Naive thymus-derived CD4-positive, alpha-beta T cell (primary cell): Measurements from ENCODE around the gene TUBB2B. TPM values are rescaled to one million over a fixed set of nuclear protein-coding genes. Genes with fewer than 3 reads are reported as not detected.

Experiments used
- ATAC-seq: fragments of 150-1000 bp; cut with Tn5 transposase; 2 replicates; pipeline ENCODE4 v1.10.0; 2021; ENCODE audit warnings: mild to moderate bottlenecking, moderate library complexity
- CTCF ChIA-PET: fragments of 350-600 bp; sonication (Branson Sonifier 250); formaldehyde crosslinking; loops from one replicate; lab custom pipeline; 2021; ENCODE audit warnings: antibody characterized with exemption; lab: Charles Lee
- POLR2A ChIA-PET: fragments of 350-600 bp; sonication (Branson Sonifier 250); formaldehyde crosslinking; loops from one replicate; lab custom pipeline; 2021; ENCODE audit warnings: antibody characterized with exemption, inconsistent platforms; lab: Charles Lee
- DNase-seq, 9 donors: peaks; one replicate each; pipeline versions ENCODE4 v3.0.0 to v3.0.0-alpha.2; 2020 to 2022; ENCODE audit warnings: mixed read lengths in 1 of 9
- H3K27ac ChIP-seq: one replicate; pipeline ENCODE4 v1.7.0; 2013; ENCODE audit warnings: mild to moderate bottlenecking, low read depth, low read length, moderate library complexity
- H3K27me3 ChIP-seq, 2 donors: one replicate each; pipeline ENCODE4 v1.7.0; 2013; ENCODE audit warnings: low read length in 2 of 2, mild to moderate bottlenecking in 2 of 2, moderate library complexity in 2 of 2; ENCODE audit not compliant: control insufficient read depth in 2 of 2, insufficient read depth in 2 of 2
- H3K36me3 ChIP-seq, 3 experiments: 1 replicate in 2 of 3; 2 replicates in 1 of 3; pipeline ENCODE4 v1.7.0; 2013; ENCODE audit warnings: low read length in 3 of 3, mild to moderate bottlenecking in 3 of 3, moderate library complexity in 1 of 3; ENCODE audit not compliant: insufficient read depth in 3 of 3, control insufficient read depth in 2 of 3
- H3K4me1 ChIP-seq, 2 donors: one replicate each; pipeline ENCODE4 v1.7.0; 2013; ENCODE audit warnings: low read length in 2 of 2, mild to moderate bottlenecking in 2 of 2, moderate library complexity in 1 of 2; ENCODE audit not compliant: control insufficient read depth in 2 of 2, insufficient read depth in 2 of 2
- H3K4me3 ChIP-seq: 2 replicates; pipeline ENCODE4 v1.7.0; 2013; ENCODE audit warnings: mild to moderate bottlenecking, low read length
- H3K9me3 ChIP-seq, 3 experiments: 1 replicate in 2 of 3; 2 replicates in 1 of 3; pipeline ENCODE4 v1.7.0; 2013; ENCODE audit warnings: low read length in 3 of 3; ENCODE audit not compliant: control insufficient read depth in 2 of 3
- H3K27ac Mint-ChIP-seq, 9 donors: one replicate each; pipeline ENCODE4 v1.8.0; 2020 to 2022; ENCODE audit warnings: mixed read lengths in 9 of 9, mild to moderate bottlenecking in 8 of 9, moderate library complexity in 5 of 9, inconsistent platforms in 2 of 9
- H3K27me3 Mint-ChIP-seq, 5 donors: one replicate each; pipeline ENCODE4 v1.8.0; 2021 to 2022; ENCODE audit warnings: mixed read lengths in 5 of 5, mild to moderate bottlenecking in 1 of 5
- H3K36me3 Mint-ChIP-seq, 5 donors: one replicate each; pipeline ENCODE4 v1.8.0; 2020 to 2022; ENCODE audit warnings: mixed read lengths in 5 of 5, mild to moderate bottlenecking in 3 of 5, inconsistent platforms in 1 of 5
- H3K4me1 Mint-ChIP-seq, 7 donors: one replicate each; pipeline ENCODE4 v1.8.0; 2020 to 2022; ENCODE audit warnings: mixed read lengths in 7 of 7, mild to moderate bottlenecking in 3 of 7, inconsistent platforms in 1 of 7
- H3K4me3 Mint-ChIP-seq, 10 donors: one replicate each; pipeline ENCODE4 v1.8.0; 2020 to 2022; ENCODE audit warnings: mild to moderate bottlenecking in 10 of 10, mixed read lengths in 10 of 10, moderate library complexity in 6 of 10, inconsistent platforms in 2 of 10
- H3K9me3 Mint-ChIP-seq, 11 donors: one replicate each; pipeline ENCODE4 v1.8.0; 2020 to 2022; ENCODE audit warnings: mixed read lengths in 11 of 11, mild to moderate bottlenecking in 4 of 11, inconsistent platforms in 1 of 11, moderate library complexity in 1 of 11
- intact Hi-C, 2 donors: fragments of 100-400 bp; cut with micrococcal nuclease; formaldehyde crosslinking; loops; one replicate each; pipeline ENCODE4 v1.15.1; 2023
- polyA plus RNA-seq, 2 donors: library from polyadenylated mRNA; unstranded; fragments of 300-500 nt; fragmentation: Illumina TruSeq; gene quantifications; one replicate each; pipeline ENCODE4 v1.2.3, GENCODE V29; 2021
- total RNA-seq, 6 experiments: library from RNA in 5 of 6; stranded (reverse) in 5 of 6; gene quantifications; 1 replicate in 5 of 6; 2 replicates in 1 of 6; pipeline ENCODE4 v1.2.3 and lab custom pipeline; 2021 to 2026

Gene TUBB2B
- total and polyA plus RNA-seq, 7 experiments from 2014 or later, result 0.18 to 1.6 (median 0.40) TPM; not detected in 3

DNA sequence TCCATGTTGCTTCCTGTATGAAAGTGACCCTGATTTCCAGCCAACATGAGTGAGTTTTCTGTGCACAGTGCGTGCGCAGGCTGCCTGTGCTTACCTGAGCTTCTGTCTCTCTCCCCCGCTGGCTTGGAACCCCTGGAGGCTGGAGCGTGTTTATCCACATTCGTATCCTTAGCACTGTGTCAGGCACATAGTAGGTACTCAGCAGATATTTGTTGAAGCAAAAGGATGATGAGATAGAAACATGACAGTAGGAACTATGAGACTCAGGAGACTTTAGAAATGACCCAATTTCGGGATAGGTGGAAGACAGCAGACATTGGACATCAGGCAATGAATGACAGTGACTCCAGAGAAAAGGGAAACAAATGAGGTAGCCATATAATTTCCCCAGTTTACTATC lies 15.2 kb downstream of the TUBB2B start:
- no peaks in the 10 kb centered on the region for H3K9me3 ChIP-seq
- CTCF ChIA-PET, result no interaction called here
- H3K4me3 ChIP-seq, result no peak overlapping the region
- Mint-ChIP-seq H3K36me3 (no peaks in the 10 kb centered on the region), H3K27ac (no peak overlapping the region), H3K27me3 (peaks cover 30 to 49% (median 34%) of the 10 kb centered on the region in 5 donors), H3K9me3 (peaks cover 0 to 1% (median 0%) of the 10 kb centered on the region in 11 donors), H3K4me3 (no peak overlapping the region), H3K4me1 (peaks cover 0 to 16% (median 0%) of the 10 kb centered on the region in 7 donors)
- peaks cover 0 to 3% of the 10 kb centered on the region in 2 donors for H3K27me3 ChIP-seq
- ATAC-seq (no peak), DNase-seq (no peak)
- POLR2A ChIA-PET, result no interaction called here
- H3K4me1 ChIP-seq, result peaks cover 0 to 5% of the 10 kb centered on the region in 2 donors
- H3K27ac ChIP-seq, result no peak overlapping the region
- intact Hi-C loops, result no loop called here
- H3K36me3 ChIP-seq, result no peaks in the 10 kb centered on the region

DNA sequence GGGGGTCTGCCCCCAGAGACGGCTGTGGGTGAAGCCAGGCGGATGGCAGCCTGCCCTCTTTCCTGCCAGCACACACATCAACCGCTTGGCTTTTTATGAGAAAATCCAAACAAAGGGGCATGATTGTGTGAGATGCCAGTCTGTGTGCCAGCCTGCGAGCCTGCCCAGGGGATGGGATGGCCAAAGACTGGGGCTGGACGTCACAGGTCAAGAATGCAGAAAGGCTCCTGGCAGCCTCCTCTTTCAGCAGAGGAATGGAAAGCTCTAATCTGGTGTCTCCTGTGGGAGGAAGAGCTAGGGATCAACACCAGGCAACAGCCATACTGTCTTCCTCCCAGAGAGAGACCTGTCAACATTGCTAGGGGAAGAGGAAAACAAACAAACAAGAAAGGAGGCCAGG lies 15.8 kb downstream of the TUBB2B start:
- Mint-ChIP-seq H3K27me3 (peaks cover 29 to 52% (median 33%) of the 10 kb centered on the region in 5 donors), H3K9me3 (peaks cover 0 to 2% (median 0%) of the 10 kb centered on the region in 11 donors), H3K27ac (no peak overlapping the region), H3K4me3 (no peak overlapping the region), H3K4me1 (peaks cover 0 to 16% (median 0%) of the 10 kb centered on the region in 7 donors), H3K36me3 (peaks cover 0 to 2% (median 0%) of the 10 kb centered on the region in 5 donors)
- Histone ChIP-seq H3K27ac (no peak overlapping the region), H3K36me3 (no peaks in the 10 kb centered on the region), H3K27me3 (peaks cover 0 to 3% of the 10 kb centered on the region in 2 donors), H3K4me1 (peaks cover 0 to 5% of the 10 kb centered on the region in 2 donors), H3K4me3 (no peak overlapping the region), H3K9me3 (no peaks in the 10 kb centered on the region)
- POLR2A ChIA-PET, result no interaction called here
- CTCF ChIA-PET, result no interaction called here
- DNase-seq (no peak), ATAC-seq (no peak)
- intact Hi-C loops, result no loop called here

DNA sequence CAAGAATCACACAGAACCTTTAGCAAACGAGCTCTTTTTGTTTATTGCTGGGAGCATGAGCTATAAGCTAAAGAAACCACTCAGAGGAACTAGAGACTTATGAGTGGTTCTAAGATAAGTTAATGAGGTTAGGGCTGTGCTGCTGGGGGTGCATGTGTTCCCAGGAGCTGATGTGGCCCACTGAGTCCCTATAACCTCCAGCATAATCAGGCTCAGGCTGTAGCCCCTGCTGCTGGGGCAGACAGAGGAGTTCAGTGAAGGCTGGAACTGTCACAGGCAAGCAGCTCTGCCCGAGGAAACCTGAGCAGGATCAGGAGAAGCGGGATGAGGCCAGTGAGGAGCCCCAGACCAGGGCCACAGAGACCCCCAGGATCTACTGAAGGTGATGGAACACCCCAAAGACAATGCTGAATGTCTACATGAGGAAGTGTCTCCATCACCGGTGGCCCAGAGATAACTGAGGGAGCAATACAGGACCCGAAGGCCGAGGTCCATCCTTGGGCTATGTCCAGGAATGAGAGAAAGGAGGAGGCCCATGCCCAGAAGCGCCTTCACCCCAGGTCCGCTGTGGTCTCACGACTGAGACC lies 17.3 kb downstream of the TUBB2B start:
- Mint-ChIP-seq H3K27me3 (peaks cover 20 to 42% (median 27%) of the 10 kb centered on the region in 5 donors), H3K27ac (peak overlapping the region in 1 of 9 donors; percentile 38), H3K36me3 (peaks cover 0 to 10% (median 0%) of the 10 kb centered on the region in 5 donors), H3K4me1 (peaks cover 0 to 16% (median 0%) of the 10 kb centered on the region in 7 donors), H3K9me3 (peaks cover 0 to 3% (median 0%) of the 10 kb centered on the region in 11 donors), H3K4me3 (no peak overlapping the region)
- POLR2A ChIA-PET, result no interaction called here
- DNase-seq (no peak), ATAC-seq (no peak)
- no peaks in the 10 kb centered on the region for H3K9me3 ChIP-seq
- no peak overlapping the region for H3K4me3 ChIP-seq
- no peak overlapping the region for H3K27ac ChIP-seq
- peaks cover 0 to 6% of the 10 kb centered on the region in 2 donors for H3K27me3 ChIP-seq
- H3K36me3 ChIP-seq, result no peaks in the 10 kb centered on the region
- intact Hi-C loops, result no loop called here
- H3K4me1 ChIP-seq, result peaks cover 0 to 5% of the 10 kb centered on the region in 2 donors
- CTCF ChIA-PET, result interaction anchor here (1.0 kb wide), 1 partner anchor 51 kb away, joined by 3 read pairs; no protein-coding TSS in a partner anchor

DNA sequence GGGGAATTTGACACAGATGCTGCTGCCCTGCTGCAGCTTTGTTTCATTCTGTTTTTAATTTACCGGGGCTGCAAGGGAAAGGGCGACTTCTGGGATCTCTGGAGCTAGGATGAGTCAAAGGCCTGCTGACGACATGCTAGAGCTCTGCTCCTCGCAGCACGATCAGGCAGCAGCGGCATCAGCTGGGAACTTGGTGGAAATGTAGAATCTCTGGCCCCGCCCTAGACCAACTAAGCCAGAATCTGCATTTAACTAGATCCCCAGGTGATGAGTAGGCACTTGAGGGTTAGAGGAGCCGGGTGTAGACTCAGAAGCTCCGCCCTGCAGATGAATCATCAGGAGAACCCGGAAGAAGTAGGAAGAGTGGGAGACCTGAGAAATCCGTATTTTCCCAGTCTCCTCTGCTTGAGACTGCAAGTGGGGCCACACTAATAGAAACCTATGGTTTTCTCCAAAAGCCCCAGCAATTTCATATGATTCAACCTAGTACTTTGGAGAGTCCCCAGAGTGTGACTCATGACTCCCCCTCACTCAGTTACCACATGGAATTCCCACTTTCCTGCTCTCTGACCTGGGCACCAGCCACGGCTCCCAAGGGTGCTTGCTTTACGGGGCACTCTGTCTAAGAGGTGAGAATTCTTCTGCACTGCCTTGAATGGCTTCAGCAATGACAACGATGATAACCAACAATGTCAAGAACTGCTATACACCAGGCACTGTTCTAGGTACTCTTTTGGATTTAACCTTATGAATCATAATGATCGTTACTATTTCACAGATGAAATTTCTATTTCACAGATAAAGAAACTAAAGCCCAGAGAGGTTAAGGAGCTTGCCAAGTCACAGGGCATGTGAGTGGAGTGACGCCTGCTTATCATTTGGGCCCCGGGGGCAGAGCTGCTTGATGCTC lies 18.1 kb downstream of the TUBB2B start:
- POLR2A ChIA-PET, result no interaction called here
- peak overlapping the region in 1 of 10 donors; percentile 3 for H3K4me3 Mint-ChIP-seq
- intact Hi-C loops, result no loop called here

DNA sequence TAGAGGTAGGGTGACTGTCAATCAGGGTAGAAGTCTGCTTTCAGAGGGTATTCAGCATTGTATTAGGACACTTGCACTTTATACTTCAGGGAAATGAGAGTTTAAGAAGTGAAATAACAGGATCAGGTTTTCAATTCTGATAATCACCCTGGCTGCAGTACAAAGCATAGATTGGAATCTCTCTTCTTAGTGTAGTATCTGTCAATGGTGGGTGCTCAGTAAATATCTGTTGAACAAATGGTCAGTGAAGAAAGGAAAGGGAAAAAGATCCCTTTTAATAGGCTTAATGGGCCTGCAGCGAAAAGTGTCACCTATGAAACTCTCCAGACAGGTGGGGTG lies 18.7 kb downstream of the TUBB2B start:
- Histone ChIP-seq H3K36me3 (no peaks in the 10 kb centered on the region), H3K4me3 (no peak overlapping the region), H3K4me1 (peaks cover 0 to 5% of the 10 kb centered on the region in 2 donors), H3K27ac (no peak overlapping the region), H3K9me3 (no peaks in the 10 kb centered on the region), H3K27me3 (peaks cover 0 to 6% of the 10 kb centered on the region in 2 donors)
- DNase-seq (no peak), ATAC-seq (no peak)
- no peak overlapping the region for H3K27ac Mint-ChIP-seq
- peaks cover 0 to 10% (median 7%) of the 10 kb centered on the region in 5 donors for H3K36me3 Mint-ChIP-seq
- peaks cover 18 to 36% (median 27%) of the 10 kb centered on the region in 5 donors for H3K27me3 Mint-ChIP-seq
- peaks cover 0 to 16% (median 0%) of the 10 kb centered on the region in 7 donors for H3K4me1 Mint-ChIP-seq
- no peak overlapping the region for H3K4me3 Mint-ChIP-seq
- CTCF ChIA-PET, result no interaction called here
- intact Hi-C loops, result no loop called here
- H3K9me3 Mint-ChIP-seq, result peaks cover 0 to 10% (median 5%) of the 10 kb centered on the region in 11 donors
- POLR2A ChIA-PET, result no interaction called here

More for the DNA sequence above, 18.1 kb downstream of the TUBB2B start:
- H3K4me1 Mint-ChIP-seq, result peaks cover 0 to 16% (median 0%) of the 10 kb centered on the region in 7 donors
- peaks cover 0 to 6% of the 10 kb centered on the region in 2 donors for H3K27me3 ChIP-seq
- no peak overlapping the region for H3K4me3 ChIP-seq
- H3K36me3 Mint-ChIP-seq, result peaks cover 0 to 10% (median 5%) of the 10 kb centered on the region in 5 donors
- H3K9me3 Mint-ChIP-seq, result peaks cover 0 to 6% (median 4%) of the 10 kb centered on the region in 11 donors
- H3K27ac Mint-ChIP-seq, result peak overlapping the region in 1 of 9 donors; percentile 38
- DNase-seq (peak in 1 of 9 donors; percentile 69), ATAC-seq (no peak)
- H3K27ac ChIP-seq, result no peak overlapping the region
- no peaks in the 10 kb centered on the region for H3K9me3 ChIP-seq
- peaks cover 0 to 5% of the 10 kb centered on the region in 2 donors for H3K4me1 ChIP-seq
- H3K27me3 Mint-ChIP-seq, result peaks cover 20 to 38% (median 27%) of the 10 kb centered on the region in 5 donors
- CTCF ChIA-PET, result interaction anchor here (1.0 kb wide), 1 partner anchor 51 kb away, joined by 3 read pairs; no protein-coding TSS in a partner anchor
- no peaks in the 10 kb centered on the region for H3K36me3 ChIP-seq

DNA sequence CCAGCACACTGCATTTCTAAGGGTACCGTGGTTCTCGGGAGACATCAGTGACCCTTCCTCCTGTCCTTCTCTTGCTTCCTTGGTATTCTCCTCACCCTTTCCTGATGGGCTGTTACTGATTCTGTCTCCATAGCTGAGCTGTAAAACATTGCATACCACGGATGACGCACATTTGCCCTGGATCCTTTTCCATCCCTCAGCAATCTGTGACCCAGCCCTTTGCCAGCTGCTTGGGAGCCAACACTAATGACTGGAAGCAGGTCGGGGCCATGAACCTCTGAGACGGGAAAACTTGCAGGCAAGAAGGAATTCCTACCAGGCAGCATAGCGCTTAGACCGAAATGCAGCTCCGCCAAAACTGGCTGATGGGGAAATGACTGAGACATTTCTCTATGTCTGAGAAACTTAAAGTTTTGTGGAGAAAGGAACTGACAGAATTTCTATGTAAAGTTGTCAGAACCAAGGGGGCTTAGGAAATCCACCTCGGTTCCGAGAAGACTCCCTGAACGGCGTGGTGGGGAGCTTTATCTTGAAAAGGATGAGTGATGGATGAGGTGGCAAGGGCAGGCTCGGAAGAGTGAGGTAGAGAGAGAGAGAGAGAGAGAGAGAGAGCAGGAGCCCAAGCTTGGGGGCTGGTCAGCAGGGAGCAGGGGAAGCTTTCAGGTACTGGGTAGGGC lies 19.2 kb downstream of the TUBB2B start:
- ChIA-PET POLR2A (no interaction called here), CTCF (no interaction called here)
- Mint-ChIP-seq H3K9me3 (peaks cover 0 to 14% (median 8%) of the 10 kb centered on the region in 11 donors), H3K36me3 (peaks cover 2 to 11% (median 10%) of the 10 kb centered on the region in 5 donors), H3K4me3 (no peak overlapping the region), H3K27me3 (peaks cover 18 to 33% (median 27%) of the 10 kb centered on the region in 5 donors), H3K27ac (no peak overlapping the region), H3K4me1 (peaks cover 0 to 16% (median 0%) of the 10 kb centered on the region in 7 donors)
- Histone ChIP-seq H3K27me3 (peaks cover 0 to 6% of the 10 kb centered on the region in 2 donors), H3K4me3 (no peak overlapping the region), H3K4me1 (peaks cover 0 to 5% of the 10 kb centered on the region in 2 donors), H3K9me3 (no peaks in the 10 kb centered on the region), H3K36me3 (no peaks in the 10 kb centered on the region), H3K27ac (no peak overlapping the region)
- intact Hi-C loops, result no loop called here
- ATAC-seq (no peak), DNase-seq (no peak)
